Activated naive CD4-positive, alpha-beta T cell (primary cell): Measurements from ENCODE around the gene IDI1.
"Not testable (repeated sequence)": the region's sequence is repeated elsewhere in the genome, so short reads cannot be mapped to it uniquely, and the experiment has no call there.

Experiments used
- DNase-seq, 4 experiments: peaks; one replicate each; lab custom pipeline; 2025; lab: John Stamatoyannopoulos, UW

IDI1 gene

DNA sequence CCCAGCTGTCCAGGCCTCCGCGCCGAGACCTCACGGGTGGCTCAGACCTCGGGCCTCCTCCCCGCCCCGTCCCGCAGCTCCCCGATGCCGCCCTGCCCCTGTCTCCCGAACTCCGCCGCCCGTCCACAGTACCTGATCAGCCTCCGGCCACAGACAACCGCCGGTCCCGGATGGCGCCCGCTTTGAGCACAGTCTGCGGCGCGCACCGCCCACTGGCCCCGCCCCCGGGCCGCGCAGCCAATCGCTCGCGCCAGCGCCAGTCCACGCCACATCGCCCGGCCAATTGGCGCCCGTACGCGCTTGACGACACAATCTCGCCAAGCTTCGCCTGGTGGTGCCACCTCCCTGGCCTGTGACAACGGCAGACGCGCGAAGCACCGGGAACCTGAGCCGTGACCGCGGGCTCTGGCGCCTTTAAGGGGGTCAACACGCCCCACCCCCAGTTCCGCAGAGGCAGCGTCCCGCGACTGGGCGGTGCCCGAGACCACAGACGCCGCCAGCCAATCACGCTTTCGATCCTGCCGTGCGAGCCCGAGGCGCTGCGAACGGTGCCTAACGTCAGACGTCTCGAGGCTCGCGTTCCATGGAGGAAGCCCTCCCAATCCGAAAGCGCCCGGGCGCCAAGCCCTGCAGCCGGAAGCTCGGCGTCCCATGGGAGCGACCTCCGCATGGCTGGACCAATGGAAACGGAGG lies at the start of gene IDI1:
Gene IDI1, minus strand, starts transcription at position 388 of the 693 bp plus-strand sequence. Its CDS starts 116 bp downstream, at position 272.
- DNase-seq, result peak; percentile 93 to 98 (median 96)

DNA sequence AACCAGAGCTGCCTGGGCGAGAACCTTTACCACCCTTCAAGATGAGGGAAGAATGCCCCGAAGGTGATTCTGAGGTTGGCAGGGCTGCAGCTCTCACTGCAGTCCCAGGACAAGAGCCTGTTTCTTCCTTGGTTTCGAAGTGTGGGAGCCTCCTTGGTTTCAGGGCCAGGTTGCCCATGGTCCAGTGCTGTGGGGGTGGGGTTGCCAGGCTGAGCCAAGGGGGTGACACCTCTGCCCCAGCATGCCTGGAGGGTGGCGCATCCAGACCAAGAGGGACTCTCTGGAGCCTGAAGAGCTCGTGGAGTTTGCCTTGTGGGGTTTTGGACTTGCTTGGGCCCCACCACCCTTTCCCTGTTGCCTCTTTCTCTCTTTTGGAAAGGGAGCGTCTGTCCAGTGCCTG lies 48.5 kb upstream of the IDI1 start:
- DNase-seq, result no peak

DNA sequence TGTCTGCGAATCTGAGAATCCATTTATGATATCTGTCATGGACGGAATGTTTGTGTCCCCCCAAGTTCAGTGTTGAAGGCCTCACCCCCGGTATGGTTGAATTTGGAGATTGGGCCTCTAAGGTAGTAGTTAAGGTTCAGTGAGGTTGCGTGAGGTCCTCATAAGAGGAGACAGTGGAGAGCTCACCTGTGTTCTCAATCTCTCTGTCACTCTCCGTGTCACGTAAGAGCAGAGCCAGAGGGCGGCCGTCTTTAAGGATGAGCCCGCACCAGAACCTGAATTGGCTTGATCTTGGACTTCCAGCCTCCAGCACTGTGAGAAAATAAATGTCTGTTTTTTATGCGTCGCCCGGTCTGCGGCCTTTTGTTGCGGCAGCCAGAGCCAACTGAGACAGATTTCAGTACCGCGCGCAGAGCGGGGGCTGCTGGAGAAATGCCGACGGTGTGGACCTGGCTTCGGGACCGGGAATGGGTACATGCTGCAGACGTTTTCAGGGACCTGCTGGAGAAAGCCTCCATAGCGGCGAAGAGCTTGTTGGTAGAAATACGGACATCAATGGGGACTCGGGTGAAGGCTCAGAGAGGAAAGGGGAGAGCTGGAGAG lies 47.5 kb upstream of the IDI1 start:
- no peak for DNase-seq

DNA sequence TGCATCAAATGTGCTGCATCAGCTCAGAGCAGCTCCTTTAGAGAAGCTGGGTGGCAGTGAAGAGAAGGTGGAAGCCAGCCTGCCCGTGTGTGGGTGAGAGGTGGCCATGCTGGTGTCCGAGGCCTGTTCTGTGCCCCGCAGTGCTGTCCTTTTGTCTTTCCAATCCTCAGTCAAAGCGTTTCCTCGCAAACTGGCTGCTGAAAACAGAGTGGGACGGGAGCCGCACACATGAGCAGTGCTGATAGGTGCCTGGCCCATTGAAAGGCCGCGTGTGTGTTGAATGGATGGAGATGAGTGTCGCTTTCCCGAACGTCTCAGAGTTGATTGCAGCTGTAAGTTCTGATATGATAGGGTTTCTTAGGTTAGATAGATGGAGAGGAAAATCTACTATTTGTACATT lies 46.6 kb upstream of the IDI1 start:
- DNase-seq, result no peak

DNA sequence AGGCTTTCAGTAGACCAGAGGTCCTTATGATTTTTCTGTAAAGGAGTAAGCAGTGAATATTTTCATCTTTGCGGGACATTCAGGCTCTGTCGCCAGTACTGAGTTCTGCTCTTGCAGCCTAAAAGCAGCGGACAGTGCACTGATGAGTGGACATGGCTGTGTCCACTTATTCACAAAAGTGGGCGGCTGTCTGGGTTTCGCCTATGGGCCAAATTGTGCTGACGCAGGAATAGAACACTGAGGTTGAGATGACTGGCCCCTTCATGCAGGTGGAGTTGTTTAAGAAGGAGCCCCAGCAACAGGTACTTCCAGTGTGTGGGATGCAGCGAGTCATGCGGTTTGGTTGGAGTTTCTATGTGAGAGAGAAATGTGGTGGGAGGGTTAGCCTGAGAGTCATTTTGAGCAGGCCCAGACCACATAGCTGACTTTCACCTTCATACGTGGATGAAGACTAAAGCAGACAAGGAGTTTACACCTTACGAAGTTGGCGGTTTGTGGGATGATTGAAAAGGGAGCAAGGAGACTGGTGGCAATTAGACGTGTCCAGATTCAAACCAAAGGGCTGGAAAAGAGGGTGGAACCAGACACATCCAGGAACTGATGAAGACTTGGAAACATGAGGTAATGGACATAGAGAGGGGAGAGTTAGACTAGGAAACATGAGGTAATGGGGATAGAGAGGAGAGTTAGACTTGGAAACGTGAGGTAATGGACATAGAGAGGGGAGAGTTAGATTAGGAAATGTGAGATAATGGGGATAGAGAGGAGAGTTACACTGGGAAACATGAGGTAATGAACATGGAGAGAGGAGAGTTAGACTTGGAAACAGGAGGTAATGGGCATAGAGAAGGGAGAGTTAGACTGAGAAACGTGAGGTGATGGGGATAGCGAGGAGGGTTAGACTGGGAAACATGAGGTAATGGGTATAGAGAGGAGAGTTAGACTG lies 45.5 kb upstream of the IDI1 start:
- no peak for DNase-seq

DNA sequence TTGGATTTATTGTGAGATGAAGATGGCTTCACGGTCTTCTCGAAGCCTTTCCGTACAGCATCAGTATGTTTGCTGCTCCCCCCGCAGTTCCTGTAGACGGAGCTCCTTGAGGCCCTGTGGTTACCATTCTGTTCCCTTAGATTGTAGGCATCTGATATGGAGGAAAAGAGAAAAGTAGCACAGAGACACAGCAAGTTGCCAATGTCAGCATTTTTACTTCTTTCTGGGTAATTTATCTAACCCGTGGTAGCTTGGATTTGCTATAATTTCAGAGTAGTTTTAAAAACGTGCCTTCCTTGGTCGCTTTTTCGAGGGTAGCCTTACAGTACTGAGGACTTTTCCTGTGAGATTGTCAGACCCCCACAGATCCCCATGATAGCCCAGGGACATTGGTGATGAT lies 44.8 kb upstream of the IDI1 start:
- DNase-seq, result no peak

DNA sequence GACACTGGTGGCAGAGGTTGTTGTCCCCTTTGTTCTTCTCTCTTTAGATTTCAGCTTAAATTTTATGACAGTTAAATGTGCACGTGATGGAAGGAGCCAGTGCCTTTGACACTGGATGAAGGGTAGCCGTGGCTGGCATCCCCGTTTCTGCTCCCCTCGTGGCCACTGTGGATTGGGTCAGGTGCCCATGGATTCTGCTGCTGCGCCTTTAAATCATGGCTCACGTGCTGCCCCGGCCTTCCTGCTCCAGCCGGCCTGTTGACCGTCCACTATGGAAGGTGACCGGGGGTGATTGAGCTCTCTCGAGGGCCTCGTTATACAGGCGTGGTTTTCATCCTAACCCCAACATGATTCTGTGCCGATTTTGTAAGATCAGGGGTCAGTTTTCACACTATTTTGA lies 41.8 kb upstream of the IDI1 start:
- no peak for DNase-seq

DNA sequence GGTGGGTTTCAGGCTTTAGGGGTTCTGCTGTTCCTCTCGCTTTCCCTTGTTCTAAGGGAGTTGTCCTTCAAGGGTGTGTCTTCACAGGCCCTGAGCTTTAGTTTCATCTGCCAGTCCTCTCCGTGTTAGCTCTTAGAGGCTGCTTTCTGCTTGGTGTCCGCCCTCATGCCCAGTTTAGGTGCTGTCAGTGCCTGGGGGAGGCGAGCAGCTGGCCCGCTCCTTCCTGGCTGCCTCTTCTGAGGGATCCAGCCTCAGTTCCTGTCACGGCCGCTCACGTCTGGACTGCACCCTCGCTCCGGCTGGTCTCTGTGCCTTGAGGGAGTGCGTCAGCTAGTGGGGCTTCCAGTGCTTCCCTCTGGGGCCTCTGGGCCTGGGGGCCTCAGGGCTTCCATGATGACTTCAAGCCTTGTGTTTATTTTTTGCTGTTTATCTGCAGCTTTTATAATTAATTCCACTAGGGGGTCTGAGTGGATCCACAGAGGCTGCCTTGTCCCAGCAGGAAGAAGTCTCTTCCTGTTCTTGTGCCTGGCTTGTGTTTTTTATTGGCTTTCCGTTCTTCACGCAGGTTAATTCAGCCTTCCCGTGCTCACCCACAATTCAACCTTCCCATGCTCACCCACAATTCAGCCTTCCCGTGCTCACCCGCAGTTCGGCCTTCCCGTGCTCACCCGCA lies 40.2 kb upstream of the IDI1 start:
- DNase-seq, result no peak

DNA sequence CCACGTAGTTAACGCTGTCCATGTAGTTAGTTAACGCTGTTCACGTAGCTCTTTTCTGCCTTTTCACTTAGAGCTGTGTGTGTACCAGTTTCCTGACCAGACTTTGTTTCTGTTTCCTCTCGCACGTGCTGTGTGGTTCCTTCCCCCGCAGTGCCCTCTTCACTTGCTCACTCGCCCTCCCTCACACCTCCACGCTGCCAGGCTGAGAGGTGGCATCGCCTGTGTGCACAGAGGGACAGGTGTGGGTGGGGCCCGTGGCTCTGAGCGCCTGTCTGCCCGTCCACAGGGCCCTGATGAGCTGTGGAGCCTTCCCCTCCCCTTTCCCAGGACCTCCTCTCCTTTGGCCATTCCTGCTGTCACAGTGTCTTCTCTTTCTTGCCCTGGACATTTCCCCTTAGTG lies 37.9 kb upstream of the IDI1 start:
- no peak for DNase-seq

DNA sequence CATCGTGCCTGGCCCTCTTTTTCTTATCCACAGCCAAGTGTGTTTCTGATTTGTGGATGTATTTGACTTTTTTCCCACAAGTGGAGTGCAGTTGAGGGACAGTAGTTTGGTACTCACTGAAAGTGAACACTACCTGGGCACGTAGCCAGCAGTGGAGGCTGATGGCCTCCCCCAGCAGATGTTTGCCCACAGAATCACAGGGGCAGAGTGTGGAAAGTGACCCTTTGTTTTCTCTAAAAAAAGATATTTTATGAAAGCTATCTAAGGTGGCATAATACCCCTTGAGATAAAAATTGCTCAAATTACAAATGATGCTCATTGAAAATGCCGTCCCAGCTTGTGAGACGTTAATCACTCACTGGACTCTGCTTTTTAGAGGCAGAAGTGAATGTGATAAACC lies 36.3 kb upstream of the IDI1 start:
- DNase-seq, result no peak

DNA sequence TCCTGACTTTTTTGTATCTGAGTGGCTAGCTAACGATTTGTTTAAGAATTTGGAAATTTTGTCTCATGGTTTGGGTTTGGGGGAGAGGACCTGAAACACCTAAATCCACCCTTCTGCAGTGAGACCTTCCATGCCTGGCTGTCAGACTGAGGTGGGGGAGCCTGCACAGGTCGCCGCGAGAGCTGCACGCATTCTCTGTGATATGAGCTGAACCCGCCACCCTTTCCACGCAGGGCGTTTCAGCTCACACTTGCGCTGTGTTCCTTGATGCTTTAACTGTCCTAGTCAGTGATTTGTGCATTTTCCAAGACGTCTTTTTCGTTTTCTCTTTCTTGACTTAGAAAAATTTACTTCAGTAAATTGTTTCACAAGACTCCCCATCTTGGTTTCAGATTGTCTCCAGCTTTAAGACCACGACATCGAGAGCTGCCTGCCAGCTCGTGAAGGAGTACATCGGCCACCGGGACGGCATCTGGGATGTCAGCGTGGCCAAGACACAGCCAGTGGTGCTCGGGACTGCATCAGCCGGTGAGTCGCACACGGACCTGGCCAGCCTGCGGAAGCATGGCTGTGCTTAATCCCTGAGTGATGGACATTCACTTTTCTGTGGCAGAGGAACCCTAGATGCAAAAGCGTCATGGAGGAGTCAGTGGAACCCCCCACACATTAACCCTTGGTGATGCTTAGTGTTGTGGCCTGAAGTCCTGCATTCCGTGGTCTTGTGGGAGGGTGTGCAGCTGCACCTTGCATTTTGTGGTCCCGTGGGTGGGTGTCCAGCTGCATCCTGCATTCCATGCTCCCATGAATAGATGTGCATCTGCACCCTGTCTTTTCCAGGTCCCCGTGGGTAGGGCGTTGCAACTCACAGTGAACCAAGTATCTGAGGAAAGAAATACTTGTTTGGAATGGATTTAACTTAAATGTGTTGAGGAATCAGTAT lies 35.4 kb upstream of the IDI1 start:
- DNase-seq, result no peak

DNA sequence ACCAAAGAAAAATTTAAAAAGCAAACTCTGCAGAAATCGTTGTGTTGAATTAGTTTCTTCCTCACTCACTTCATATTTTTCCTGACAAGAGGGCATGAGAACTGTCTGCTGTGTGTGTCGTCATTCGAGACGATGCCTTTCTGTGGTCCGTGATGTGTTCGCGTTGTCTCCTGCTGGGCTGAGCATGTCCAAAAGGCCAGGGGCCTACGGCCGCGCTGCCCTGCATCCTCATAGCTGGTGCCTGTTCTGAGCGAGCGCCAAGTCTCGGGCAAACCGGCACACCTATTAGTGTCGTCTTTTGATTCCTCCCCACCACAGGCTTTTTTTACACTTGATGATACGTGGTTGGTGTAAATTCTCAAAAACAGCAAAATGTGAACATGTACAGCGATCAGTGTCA lies 34.7 kb upstream of the IDI1 start:
- DNase-seq, result no peak

DNA sequence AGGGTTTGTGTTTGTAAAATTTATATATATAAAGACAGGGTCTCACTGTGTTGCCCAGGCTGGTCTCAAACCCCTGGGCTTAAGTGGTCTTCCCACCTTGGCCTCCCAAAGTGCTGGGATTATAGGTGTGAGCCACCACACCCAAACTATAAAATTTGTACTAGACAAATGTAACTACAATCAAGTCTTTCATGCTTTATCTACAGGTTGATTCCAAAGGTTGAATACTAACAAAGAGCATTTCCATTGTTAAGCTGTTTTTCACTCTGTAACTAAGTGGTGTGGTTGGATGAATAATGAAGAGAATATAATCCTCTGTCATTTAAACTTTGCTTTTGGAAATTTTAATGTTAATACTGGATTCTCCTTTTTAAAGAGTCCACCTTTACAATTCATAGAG lies 29.7 kb upstream of the IDI1 start:
- no peak for DNase-seq

DNA sequence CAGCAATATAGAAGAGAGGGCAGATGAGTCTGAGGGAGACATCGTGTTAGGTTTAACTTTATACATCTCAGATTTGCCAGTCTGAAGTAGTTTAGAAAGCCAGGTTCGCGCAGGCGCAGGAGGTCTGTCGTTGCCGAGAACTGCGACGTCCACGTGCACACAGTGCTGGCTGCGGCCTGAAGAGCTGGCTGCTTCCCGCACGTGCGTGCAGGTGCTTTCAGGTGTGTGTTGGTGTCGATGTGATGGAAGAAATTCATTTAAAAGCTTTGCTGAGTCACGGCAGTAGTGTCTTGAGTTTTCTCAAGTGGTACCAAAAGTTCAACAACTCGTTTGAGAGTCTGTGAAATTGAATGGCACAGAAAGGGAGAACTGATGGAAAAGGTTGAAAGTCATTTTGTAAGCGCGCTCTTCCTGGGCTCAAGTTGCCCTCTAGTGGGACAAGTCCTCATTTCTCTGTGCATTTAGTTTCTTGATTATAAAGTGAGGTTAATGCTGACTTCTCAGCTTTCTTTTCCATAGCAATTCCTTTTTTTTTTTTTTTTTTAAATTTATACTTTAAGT lies 25.9 kb upstream of the IDI1 start:
- no peak for DNase-seq

DNA sequence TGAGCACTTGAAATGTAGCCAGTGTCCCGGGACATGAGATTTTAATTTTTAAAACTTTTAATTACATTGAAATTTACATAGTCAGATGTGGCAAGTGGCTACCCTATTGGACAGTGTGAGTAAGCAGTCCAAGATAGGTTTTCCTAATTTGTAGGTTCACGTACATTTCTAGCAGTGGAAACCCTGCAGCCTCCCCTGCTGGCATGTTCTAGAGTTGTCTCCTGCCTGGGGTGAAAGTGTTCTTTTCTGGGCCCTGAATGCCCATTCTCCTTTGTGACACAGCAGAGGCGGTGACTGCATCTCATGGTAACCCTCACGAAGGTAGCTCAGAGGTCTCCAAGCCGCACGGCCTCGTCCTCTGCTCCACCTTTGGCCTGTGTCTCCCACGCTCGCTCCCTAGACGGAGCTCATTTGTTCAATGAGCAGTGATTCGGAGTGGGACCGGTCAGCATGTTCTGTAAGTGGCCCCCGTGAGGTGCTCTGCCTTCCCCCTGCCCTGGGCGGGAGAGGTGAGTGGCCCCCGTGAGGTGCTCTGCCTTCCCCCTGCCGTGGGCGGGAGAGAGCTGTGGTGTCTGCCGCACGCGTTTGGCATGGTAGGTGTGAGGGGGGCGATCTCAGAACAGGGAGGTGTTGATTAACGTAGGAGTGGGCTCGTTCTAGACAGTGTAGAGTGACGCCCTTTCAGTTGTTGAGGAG lies 25.3 kb upstream of the IDI1 start:
- DNase-seq, result no peak

DNA sequence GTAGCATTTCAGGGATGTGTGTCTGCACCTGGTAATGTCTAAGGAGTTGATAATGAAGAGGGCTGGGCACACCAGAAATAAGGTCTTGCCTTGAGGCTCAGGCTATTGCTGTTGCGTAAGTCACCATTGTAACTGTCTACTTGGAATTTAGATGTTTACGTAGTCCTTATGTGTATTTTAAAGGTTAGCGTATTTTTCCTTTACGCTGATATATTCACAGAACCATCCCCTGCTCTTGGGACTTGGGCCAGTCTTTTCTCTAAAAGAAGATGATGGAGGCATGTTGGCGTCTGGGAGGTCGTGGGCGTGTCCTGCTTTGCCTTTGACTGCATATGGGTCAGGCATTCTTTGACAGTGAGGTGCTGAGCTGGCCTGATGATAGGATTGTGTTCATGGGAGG lies 22.0 kb upstream of the IDI1 start:
- DNase-seq, result no peak

DNA sequence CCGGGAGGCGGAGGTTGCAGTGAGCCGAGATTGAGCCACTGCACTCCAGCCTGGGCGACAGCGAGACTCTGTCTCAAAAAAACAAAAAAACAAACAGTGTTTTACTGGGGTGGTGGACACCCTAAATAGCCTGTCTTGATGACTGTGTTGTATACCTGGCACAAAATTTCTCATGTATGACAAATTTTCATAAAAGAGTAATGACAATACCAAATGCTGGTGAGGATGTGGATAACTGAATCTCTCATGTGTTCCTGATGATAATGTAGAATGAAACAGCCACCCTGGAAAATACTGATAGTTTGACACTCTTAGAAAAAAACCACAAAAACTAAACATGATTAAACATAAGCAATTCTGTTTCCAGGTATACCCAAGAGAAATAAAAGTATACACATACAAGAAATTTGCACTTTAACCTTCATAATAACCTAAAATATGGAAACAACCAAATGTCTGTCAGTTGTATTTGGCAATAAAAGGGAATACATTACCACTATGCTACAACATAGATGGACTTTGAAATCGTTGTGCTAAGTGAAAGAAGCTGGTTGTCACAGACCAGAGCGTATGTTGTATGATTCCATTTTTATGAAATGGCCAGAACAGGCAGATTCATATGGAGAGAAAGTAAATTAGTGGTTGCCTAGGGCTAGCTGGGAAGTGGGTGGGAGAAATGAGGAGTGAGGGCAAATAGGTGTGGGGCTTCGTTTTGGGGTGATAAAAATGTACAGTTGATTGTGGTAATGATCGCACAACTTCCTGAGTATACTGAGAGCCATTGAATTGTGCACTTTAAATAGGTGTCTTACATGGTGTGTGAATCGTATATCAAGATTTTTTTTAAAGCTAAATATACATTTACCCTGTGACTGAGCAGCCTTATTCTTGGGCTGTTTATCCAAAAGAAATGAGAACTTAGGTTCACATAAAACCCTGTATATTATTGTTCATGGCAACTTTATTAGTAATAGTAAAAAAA lies 19.8 kb upstream of the IDI1 start:
- no peak for DNase-seq

DNA sequence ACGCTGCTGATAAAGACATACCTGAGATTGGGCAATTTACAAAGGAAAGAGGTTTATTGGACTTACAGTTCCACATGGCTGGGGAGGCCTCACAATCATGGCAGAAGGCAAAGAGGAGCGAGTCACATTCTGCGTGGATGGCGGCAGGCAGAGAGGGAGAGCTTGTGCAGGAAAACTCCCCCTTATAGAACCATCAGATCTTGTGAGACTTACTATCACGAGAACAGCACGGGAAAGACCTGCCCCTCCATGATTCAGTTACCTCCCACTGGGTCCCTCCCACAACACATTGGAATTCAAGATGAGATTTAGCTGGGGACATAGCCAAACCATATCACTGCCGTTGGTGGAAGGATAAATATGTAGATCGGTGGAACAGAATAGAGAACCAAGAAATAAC lies 17.8 kb upstream of the IDI1 start:
- DNase-seq, result not testable (repeated sequence)

DNA sequence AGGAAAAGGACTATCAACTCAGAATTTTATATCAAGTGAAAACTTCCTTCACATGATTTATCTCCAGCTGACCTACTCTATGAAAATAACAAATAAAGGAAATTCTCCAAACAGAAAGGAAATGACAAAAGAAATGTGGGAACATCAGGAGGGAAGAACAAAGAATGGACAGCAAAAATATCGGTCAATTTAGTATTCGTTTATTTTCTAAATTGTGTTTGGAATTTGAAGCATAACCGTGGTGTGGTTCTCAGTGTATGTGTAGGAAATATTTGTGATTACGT lies 16.0 kb upstream of the IDI1 start:
- no peak for DNase-seq
